ENCODE data around the gene FHIP2A.
"Not testable (repeated sequence)": the region's sequence is repeated elsewhere in the genome, so short reads cannot be mapped to it uniquely, and the experiment has no call there.

Gene FHIP2A

DNA sequence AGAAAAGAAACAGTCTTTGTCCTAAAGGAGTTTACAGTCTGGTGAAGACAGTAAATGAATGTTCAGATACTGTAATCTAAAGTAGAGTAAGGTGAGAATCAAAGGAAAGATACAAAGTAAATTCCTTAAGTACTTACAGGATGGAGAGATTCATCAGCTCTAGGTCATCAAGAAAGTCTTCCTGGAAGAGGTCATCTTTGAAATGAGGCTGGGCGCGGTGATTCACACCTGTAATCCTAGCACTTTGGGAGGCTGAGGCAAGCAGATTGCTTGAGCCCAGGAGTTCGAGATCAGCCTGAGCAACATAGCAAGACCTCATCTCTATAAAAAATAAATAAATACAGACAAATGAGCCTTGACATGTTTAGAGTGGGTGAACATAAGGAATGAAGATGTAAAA is 18.3 kb downstream of the FHIP2A start:
- no peak for DNase-seq (ENCODE audit: extremely low read depth, insufficient read length)
- H3K27me3 ChIP-seq (replicated peaks; ENCODE audit: control insufficient read depth, insufficient read depth, low read length): no peaks in the 10 kb centered on the region
- H3K36me3 ChIP-seq (ENCODE audit: control insufficient read depth, insufficient read depth, low read length): peaks cover 10% of the 10 kb centered on the region
- no peak overlapping the region for H3K4me3 ChIP-seq (replicated peaks; ENCODE audit: low read depth, low read length)
- TF ChIP-seq CTCF (IDR thresholded peaks at IDR 0.05; ENCODE audit: insufficient read depth, low read length, poor library complexity, severe bottlenecking): no peak

DNA sequence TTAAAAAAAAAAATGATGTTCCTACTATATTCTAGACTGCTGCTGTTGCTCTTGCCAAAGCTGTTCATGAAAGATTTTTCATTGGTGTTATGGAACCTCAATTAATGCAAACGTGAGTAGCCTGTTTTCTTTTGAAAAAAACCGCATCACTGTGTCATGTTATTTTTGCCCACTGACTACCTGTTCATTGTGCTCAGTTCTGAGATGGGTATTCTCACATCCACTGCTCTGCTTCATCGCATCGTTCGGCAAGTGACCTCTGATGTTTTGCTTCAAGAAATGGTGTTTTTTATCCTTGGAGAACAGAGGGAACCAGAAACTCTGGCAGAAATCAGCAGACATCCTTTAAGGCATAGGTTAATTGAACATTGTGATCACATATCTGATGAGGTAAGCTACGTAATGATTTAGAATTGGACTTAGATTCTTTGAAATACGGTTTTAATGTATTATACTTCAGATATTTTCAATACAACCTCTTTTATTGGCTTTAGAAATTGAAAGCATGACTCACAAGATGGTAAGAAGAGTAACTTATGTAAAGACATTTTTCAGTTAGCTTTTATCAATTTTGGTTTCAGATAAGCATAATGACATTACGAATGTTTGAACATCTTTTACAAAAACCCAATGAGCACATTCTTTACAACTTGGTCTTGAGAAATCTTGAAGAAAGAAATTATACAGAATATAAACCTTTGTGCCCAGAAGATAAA is 24.6 kb downstream of the FHIP2A start:
- peaks cover 12% of the 10 kb centered on the region for H3K36me3 ChIP-seq (ENCODE audit: control insufficient read depth, insufficient read depth, low read length)
- no peak for DNase-seq (ENCODE audit: extremely low read depth, insufficient read length)
- no peak for TF ChIP-seq CTCF (IDR thresholded peaks at IDR 0.05; ENCODE audit: insufficient read depth, low read length, poor library complexity, severe bottlenecking)

GRCh38 chr10:114847517-114847916 is 25.9 kb downstream of the FHIP2A start:
- H3K36me3 ChIP-seq (ENCODE audit: control insufficient read depth, insufficient read depth, low read length): peaks cover 12% of the 10 kb centered on the region
- H3K4me3 ChIP-seq (replicated peaks; ENCODE audit: low read depth, low read length); DNase-seq (ENCODE audit: extremely low read depth, insufficient read length); H3K27me3 ChIP-seq (replicated peaks; ENCODE audit: control insufficient read depth, insufficient read depth, low read length): not testable (repeated sequence)

More for the DNA sequence above, 24.6 kb downstream of the FHIP2A start:
- no peak overlapping the region for H3K4me3 ChIP-seq (replicated peaks; ENCODE audit: low read depth, low read length)
- no peaks in the 10 kb centered on the region for H3K27me3 ChIP-seq (replicated peaks; ENCODE audit: control insufficient read depth, insufficient read depth, low read length)

- no peak for DNase-seq (ENCODE audit: extremely low read depth, insufficient read length)
- no peak for TF ChIP-seq CTCF (IDR thresholded peaks at IDR 0.05; ENCODE audit: insufficient read depth, low read length, poor library complexity, severe bottlenecking)
- peaks cover 6% of the 10 kb centered on the region for H3K36me3 ChIP-seq (ENCODE audit: control insufficient read depth, insufficient read depth, low read length)
Measured at GRCh38 chr10:114849674-114850073, 28.1 kb downstream of the FHIP2A start.

DNA sequence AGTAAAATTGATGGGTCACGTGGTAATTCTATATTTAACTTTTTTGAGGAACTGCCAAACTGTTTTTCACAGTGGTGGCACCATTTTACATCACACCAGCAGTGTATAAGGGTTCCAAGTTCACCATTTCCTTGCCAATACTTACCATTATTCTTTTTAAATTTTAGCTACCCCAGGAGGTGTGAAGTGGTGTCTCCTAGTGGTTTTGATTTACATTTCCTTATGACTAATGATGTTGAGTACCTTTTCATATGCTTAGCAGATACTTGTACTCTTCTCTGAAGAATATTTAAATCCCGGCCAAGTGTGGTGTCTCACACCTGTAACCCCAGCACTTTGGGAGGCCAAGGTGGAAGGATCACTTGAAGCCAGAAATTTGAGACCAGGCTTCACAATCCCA is 28.5 kb downstream of the FHIP2A start:
- no peaks in the 10 kb centered on the region for H3K27me3 ChIP-seq (replicated peaks; ENCODE audit: control insufficient read depth, insufficient read depth, low read length)
- no peak for TF ChIP-seq CTCF (IDR thresholded peaks at IDR 0.05; ENCODE audit: insufficient read depth, low read length, poor library complexity, severe bottlenecking)
- H3K4me3 ChIP-seq (replicated peaks; ENCODE audit: low read depth, low read length): no peak overlapping the region
- no peak for DNase-seq (ENCODE audit: extremely low read depth, insufficient read length)
- peaks cover 6% of the 10 kb centered on the region for H3K36me3 ChIP-seq (ENCODE audit: control insufficient read depth, insufficient read depth, low read length)

More at GRCh38 chr10:114849674-114850073, 28.1 kb downstream of the FHIP2A start:
- no peak overlapping the region for H3K4me3 ChIP-seq (replicated peaks; ENCODE audit: low read depth, low read length)
- H3K27me3 ChIP-seq (replicated peaks; ENCODE audit: control insufficient read depth, insufficient read depth, low read length): no peaks in the 10 kb centered on the region

DNA sequence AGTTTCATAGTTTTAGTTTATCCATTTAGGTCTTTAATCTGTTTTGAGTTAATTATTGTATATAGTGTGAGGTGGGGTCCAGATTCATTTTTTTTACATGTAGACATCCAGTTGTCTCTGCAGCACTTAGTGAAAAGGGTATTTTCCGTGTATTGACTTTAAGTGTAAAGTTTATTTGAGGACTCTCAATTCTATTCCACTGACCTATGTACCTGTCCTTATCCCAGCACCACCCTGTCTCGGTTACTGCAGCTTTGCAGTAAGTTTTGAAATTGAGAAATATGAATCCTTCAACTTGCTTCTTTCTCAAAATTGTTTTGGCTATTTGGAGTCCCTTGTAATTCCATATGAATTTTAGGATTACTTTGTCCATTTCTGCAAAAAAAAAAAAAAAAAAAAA is 29.8 kb downstream of the FHIP2A start:
- H3K27me3 ChIP-seq (replicated peaks; ENCODE audit: control insufficient read depth, insufficient read depth, low read length): no peaks in the 10 kb centered on the region
- no peak for DNase-seq (ENCODE audit: extremely low read depth, insufficient read length)
- H3K36me3 ChIP-seq (ENCODE audit: control insufficient read depth, insufficient read depth, low read length): peaks cover 3% of the 10 kb centered on the region
- TF ChIP-seq CTCF (IDR thresholded peaks at IDR 0.05; ENCODE audit: insufficient read depth, low read length, poor library complexity, severe bottlenecking): no peak
- H3K4me3 ChIP-seq (replicated peaks; ENCODE audit: low read depth, low read length): no peak overlapping the region

All from GM06990 (cell line).